GM21381 (cell line): ENCODE data around the gene PLCG2.
"Not testable (repeated sequence)": the region's sequence is repeated elsewhere in the genome, so short reads cannot be mapped to it uniquely, and the experiment has no call there.

ENCODE experiments used
- ATAC-seq: cut with Tn5 transposase; IDR thresholded peaks from one replicate; pipeline ENCODE4 v1.9.1; 2021; ENCODE audit warnings: mild to moderate bottlenecking, moderate library complexity; ENCODE audit not compliant: unreplicated experiment

Gene PLCG2

DNA sequence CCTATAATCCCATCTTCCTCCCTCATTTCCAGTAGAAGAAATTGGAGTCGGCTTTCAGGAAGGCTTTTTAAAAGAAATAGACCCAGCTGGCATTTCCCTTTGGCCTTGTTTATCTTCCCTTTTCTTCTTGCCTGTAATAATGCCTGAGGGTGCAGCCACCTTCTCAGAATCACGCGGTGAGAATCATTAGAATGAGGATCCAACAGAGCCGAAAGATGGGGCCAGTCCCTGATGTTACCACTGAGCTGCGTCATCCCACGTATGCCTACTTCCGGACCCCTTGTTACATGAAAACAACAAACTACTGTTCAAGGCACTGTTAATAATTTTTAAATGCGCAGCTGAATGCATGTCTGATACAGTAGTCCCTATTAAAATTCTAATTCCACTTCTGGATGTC lies 208.0 kb downstream of the PLCG2 start:
- no peak for ATAC-seq

DNA sequence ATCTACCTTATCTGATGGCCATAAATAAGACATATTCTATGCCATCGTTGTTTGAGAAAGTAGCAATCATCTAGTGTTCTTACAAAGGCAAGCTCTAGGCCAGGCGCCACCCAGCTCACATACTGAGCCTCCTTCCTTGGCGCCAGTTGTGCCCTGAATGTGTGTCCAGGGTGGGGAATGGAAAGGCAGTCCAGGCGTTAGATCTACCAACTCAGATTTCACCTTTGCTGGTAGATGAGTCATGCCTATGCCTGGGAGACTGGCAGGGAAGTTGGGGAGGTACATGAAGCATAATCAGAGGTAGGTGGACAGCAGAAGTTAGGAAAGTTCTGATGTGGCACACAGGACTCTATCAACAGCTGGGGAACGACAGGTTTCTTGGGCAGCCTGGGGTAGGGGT lies 208.6 kb downstream of the PLCG2 start:
- no peak for ATAC-seq

DNA sequence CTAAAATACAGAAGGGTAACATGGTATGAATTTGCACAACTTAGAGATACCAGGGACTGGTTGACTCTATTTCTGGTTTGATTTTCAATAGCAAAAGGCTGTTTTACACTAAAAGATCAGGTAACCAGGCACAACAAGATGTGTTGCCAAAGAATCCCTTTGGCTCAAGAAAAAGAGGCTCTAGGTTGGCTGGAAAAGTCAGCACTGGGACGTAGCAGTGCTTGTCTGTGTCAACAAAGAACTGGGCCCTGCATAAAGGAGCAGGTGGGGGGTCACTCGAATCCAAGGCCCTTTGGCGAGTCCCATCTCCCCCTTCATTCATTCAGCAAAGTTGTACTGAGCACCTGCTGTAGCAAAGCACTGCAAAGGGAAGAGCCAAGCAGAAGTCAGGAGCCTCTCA lies 213.8 kb downstream of the PLCG2 start:
- no peak for ATAC-seq

DNA sequence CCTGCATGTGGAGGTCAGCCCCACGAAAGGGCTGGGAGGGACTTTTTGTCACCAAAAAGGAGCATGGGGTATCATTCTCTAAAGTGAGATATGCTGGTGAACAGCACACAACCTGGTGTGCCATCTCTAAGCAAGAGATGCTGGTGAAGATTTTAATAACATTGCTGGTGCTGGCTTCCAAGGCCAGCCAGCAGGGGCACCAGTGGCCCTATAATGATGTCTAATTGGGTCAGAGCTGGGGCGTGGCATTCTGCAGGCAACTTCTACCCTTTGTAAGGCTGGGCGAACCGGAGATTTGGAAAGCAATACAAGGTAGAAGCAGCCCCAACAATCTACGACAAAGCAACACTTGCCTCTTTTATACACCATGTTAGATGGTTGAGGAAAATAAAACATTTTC lies 215.4 kb downstream of the PLCG2 start:
- ATAC-seq = no peak

DNA sequence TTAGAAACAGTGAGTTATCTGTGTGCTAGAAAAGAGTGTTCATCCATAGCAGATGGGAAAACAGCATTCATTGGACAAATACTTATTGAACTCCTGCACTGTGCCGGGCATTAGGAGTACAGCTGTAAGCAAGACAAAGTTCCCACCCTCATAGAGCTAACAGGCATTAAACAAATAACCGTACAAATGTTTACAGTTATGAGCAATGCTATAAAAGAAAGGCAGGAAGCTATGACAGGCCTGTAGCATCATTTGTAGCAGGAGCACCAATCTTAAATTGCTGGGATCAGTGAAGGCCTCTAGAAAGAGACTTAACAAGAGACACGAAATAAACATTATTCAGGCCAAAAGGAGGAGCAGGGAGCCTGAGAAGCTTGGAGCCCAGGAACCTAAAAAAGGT lies 216.6 kb downstream of the PLCG2 start:
- no peak for ATAC-seq

DNA sequence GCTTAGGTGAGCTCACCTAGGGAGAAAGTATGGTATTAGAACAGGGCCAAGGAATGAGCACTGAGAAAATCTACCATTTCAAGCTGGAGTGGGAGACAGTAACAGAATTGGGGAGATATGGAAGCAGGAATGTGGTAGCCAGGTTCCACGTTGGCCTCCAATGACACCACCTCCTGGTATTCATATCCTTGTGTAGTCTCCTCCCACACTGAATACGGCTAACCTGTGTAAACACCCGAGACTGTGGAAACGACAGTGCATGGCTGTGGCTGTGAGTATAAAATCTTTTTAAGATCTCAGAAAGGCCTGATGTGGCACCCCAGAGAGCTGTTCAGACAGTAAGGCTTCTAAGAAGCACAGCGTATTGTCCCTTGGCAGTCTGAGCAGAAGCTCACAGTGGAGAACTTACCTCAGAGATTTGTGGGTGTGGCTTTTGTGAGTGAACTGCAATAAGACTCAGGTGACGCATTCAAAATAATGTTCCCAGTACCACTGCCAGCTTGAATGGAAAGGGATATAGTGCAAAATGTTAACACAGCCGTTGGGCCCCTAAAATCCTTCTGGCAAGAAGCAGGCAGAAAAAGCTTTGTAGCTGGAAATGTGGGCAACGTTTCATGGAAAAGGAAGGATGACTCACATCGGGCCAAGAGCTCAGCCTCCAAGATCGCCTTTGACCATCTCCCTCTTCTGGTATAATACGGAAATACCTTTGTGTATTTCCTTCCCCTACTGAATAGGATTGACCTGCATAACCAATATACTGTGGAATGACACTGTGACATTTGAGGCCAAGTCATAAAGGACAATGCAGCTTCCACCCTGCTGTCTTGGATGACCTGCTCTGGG lies 217.8 kb downstream of the PLCG2 start:
- no peak for ATAC-seq

DNA sequence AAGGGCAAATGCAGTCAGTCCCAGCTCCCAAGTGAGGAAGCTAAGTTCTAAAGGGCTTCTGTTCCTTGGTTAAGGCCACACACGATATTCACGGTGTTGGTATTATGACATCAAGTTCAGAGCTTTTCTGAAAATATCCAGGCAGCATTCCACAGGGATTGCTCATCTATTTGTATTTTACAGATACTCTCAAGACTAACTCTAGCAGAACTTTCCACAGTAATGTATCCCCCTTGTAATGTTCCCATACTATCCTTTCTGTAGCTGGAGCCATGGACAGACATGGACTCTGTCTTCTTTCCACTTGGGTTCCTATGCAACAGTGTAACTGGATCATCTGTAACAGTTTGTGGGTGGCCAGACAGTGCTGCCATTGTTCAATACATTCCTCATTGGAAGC lies 218.6 kb downstream of the PLCG2 start:
- ATAC-seq = no peak

DNA sequence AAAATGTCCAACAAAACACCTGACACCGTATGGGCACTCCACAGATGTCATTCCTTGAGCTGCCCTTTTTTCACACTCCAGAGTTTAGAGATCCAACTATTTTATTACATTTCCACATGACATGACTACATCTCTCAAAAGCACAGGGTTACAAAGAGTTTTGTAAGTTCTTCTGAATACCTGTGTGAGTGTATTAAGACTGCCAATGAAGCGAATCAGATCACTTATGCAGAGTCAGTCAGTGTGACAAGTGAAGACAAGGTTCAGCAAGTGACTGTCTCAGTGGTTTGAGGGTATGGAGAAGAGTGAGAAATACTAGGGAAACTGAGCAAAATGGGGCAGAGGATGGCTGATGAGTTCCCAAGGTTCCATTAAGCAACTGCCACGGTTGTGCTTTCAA lies 223.7 kb downstream of the PLCG2 start:
- ATAC-seq = no peak

DNA sequence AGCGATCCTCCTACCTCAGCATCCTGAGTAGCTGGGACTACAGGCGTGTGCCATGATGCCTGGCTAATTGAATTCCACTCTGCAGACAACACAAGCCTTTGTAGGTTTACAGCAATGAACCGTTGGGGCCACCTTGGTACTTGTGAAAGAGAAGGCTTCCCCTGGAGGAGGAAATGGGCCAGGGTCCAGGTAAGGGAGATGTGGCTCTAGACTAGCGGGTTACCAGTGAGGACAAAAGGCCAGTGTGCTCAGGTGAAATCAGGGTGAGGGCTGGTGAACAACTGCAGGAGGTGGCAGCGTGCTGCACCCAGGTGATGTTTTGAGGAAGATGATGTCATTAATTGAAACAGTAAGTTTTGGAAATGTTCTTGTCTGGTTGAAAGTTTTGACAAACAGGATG lies 225.5 kb downstream of the PLCG2 start:
- ATAC-seq = no peak

DNA sequence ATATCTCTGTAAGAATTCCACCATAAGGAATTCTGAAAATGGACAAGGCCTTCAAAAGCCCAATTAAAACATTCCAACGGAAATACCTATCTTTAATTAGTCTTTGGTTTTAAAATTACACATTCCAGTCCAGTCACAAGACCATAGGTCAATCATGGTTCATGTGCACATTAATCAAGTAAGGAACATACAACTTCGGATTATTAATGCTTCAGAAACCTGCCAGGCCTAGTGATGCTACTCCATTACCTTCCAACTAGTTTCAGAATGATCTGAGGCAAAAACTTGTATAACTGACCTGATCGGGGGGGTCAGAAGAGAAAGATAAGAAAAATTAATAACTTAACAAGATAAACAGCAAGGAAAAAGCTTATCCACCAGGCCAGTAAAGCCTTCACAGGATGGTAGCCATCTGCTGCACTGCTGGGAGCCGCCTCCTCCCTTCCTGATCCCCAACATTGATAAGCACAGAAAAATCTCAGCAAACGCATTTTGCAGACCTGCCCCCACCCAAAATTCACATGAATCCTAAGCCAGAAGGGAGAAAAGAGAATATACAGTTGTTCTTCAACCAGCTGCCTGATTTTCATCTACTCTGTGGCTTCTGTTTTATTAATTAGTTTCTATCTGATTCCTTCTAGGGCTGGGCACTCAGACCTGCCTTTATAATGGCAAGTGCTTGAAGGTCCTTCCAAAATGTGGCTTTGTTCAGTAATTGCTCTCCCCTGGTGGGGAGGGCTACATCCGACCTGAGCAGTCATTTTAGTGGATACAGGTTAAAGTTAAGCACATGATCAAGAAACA lies 226.1 kb downstream of the PLCG2 start:
- no peak for ATAC-seq

DNA sequence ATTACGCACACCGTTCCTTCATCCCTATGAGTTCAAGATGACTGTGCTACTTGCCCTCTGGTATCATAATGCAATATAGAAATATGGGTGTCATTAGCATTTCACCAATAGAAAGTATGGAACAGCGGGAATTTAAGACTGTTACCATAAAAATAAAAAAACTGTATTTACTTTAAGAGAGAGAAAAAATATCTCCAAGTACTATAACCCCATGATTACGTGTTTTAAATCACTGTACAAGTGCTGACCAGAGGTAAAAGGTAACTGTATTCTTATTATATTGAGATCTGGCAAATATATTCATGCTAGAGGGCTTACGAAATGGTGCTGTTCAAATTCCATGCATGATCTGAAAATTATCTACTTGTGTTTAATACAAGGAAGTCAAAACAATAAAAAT lies 226.9 kb downstream of the PLCG2 start:
- no peak for ATAC-seq

DNA sequence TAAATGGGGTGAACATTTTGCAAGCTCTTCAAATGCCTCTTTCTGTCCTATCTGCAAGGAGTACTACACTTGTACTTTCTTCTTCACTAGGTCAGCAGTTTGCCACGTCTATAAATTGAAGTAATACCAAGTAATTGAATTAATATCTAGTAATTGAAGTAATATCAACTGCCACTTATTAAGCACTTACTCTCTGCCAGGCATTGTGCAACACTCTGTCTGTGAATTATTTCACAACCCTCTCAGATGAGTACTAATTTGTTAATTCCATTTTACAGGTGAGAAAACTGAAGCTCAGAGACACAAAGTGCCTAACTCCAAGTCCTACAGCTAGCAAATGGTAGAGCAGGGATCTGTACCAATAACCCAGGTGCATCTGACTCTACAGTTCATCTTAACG lies 228.1 kb downstream of the PLCG2 start:
- no peak for ATAC-seq

DNA sequence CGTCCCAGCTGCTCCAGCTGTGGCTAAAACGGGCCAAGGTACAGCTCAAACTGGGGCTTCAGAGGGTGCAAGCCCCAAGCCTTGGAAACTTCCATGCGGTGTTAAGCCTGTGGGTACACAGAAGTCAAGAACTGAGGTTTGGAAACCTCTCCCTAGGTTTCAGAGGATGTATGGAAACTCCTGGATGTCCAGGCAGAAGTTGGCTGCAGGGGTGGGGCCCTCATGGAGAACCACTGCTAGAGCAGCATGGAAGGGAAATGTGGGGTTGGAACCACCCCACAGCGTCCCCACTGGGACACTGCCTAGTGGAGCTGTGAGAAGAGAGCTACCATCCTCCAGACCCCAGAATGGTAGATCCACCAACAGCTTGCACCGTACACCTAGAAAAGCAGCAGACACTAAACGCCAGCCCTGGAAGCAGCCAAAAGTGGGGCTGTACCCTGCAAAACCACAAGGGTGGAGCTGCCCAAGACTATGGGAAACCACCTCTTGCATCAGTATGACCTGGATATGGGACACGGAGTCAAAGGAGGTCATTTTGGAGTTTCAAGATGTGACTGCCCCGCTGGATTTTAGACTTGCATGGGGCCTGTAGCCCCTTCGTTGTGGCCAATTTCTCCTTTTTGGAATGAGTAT lies 230.0 kb downstream of the PLCG2 start:
- no peak for ATAC-seq

DNA sequence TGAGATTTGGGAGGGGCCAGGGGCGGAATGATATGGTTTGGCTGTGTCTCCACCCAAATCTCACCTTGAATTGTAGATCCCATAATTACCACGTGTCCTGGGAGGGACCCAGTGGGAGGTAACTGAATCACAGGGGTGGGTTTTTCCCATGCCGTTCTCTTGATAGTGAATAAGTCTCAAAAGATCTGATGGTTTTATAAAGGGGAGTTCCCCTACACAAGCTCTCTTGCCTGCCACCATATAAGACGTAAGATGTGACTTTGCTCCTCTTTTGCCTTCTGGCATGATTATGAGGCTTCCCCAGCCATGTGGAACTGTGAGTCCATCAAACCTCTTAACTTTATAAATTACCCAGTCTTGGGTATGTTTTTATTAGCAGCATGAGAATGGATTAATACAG lies 230.7 kb downstream of the PLCG2 start:
- not testable (repeated sequence) for ATAC-seq

DNA sequence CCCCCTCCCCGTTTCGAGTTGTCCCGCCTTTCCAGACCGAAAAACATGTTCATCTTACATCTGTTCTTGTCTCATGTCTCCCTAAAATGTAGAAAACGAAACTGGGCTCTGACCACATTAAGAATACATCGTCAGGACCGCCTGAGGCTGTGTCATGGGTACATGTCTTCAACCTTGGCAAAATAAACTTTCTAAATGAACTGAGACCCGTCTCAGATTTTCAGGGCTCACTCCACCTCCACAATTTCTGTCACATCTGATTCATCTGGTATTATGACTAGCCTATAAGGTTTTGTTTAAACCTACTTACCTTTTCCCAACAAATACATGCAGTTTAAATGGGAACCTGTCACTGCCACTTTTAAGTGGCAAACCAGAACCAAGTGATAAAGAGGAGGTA lies 231.6 kb downstream of the PLCG2 start:
- ATAC-seq = no peak

DNA sequence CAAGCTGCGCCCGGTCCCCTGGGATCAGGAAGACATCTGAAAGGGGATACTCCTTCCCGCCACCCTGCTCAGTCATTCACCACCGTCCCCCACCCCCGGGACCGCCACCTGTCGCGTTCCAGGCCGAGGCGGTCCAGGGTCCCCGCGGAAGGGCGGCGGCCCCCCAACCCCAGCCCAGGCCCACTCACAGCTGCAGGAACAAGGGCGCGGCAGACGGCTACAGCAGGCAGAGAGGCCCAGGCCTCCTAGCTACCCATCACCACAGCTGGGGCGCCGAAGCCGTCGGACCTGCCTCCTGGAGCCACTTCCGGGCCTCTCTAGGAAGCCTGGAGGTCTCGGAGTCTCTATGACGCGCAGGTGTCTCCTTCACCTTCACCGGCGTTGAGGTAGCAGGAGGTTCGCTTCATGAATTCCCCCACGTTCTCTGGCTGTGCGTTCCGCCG lies 232.1 kb downstream of the PLCG2 start, which contains the start of gene SDR42E1:
SDR42E1 (minus strand) TSS at position 272 of the 443 bp plus-strand sequence. CDS start 10,612 bp downstream, outside the sequence.
- ATAC-seq = peak; percentile 83
